Measurements from ENCODE around the gene PLIN1. TPM values are rescaled to one million over a fixed set of nuclear protein-coding genes. Genes with fewer than 3 reads are reported as not detected.

PLIN1 gene
- total and polyA plus RNA-seq, 2 of the 4 experiments (the other 2 are of a cell fraction) = under 0.01 to 0.07 TPM

DNA sequence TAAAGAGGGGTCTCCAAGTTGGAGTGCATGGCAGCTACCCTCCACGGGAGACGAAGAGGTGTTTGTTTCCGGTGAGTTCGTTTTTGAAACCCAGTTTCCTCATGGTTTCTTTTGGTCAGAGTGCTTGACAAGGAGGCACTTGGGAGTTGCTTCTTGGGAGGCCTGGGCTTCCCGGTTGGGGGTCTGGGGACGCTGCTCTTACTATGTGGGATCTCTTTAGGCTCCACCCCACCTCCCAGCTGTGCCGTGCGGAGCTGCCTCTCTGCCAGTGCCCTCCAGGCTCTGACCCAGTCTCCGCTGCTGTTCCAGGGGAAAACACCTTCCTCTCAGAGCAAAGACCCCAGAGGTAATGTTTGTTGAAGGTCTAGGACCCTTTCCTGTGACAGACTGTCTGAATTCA is 53.5 kb downstream of the PLIN1 start:
- Histone ChIP-seq H2BK20ac (ENCODE audit: low read depth, low read length) (no peak overlapping the region), H3K9ac (ENCODE audit: low read depth, low read length) (no peak overlapping the region), H2AK5ac (ENCODE audit: low read depth, low read length) (no peak overlapping the region), H4K8ac (ENCODE audit: low read depth in 2 of 2, low read length in 2 of 2) (no peak overlapping the region), H3K79me1 (ENCODE audit: low read depth in 1 of 2, low read length in 2 of 2) (peaks cover 3% of the 10 kb centered on the region in 2 experiments; a peak in 2 of 4 replicates), H3K14ac (replicated peaks; ENCODE audit: low read depth, low read length) (no peak overlapping the region), H4K91ac (ENCODE audit: insufficient read depth, low read depth, low read length) (no peak overlapping the region), H3K9me1 (ENCODE audit: insufficient read depth, low read length) (no peaks in the 10 kb centered on the region), H2AK9ac (replicated peaks; ENCODE audit: low read depth, low read length, poor library complexity) (no peak overlapping the region), H2BK5ac (ENCODE audit: low read depth, low read length, poor library complexity, severe bottlenecking) (no peak overlapping the region), H3K23ac (ENCODE audit: low read depth, low read length) (no peak overlapping the region), H3K36me3 (ENCODE audit: control insufficient read depth, insufficient read depth, low read length) (peaks cover 68% of the 10 kb centered on the region), H4K20me1 (ENCODE audit: insufficient read depth, low read length) (no peaks in the 10 kb centered on the region), H3K4ac (ENCODE audit: low read depth, low read length) (no peak overlapping the region), H2BK120ac (ENCODE audit: low read depth, low read length) (no peak overlapping the region), H3K56ac (ENCODE audit: extremely low read depth, insufficient read depth, low read length) (no peak overlapping the region), H3K4me2 (ENCODE audit: low read depth, low read length) (no peak overlapping the region), H3K9me3 (ENCODE audit: control insufficient read depth, insufficient read depth, low read length) (no peaks in the 10 kb centered on the region), H2BK15ac (ENCODE audit: low read depth, low read length) (no peak overlapping the region), H3K18ac (ENCODE audit: low read depth, low read length) (no peak overlapping the region), H4K5ac (ENCODE audit: low read depth, low read length) (no peak overlapping the region), H3K27me3 (ENCODE audit: control insufficient read depth, insufficient read depth, low read length) (no peaks in the 10 kb centered on the region), H3K27ac (ENCODE audit: insufficient read depth, low read length) (no peak overlapping the region), H2AFZ (replicated peaks; ENCODE audit: low read length, poor library complexity) (no peak overlapping the region), H3K4me1 (ENCODE audit: control insufficient read depth, insufficient read depth, low read length) (no peaks in the 10 kb centered on the region), H3K4me3 (ENCODE audit: insufficient read depth, low read depth, low read length) (no peak overlapping the region)
- ChIA-PET CTCF (no interaction called here), POLR2A (ENCODE audit: unreplicated experiment) (interaction anchor here (0.6 kb wide), 1 partner anchor 147 kb away, joined by 3 read pairs; no protein-coding TSS in a partner anchor)
- TF ChIP-seq RFX5 (IDR thresholded peaks at IDR 0.05; ENCODE audit: low read depth, low read length) = no peak
- TF ChIP-seq NFE2L2 (IDR thresholded peaks at IDR 0.05; ENCODE audit: low read depth, low read length) = no peak
- TF ChIP-seq RCOR1 (IDR thresholded peaks at IDR 0.05; ENCODE audit: insufficient replicate concordance, low read length) = no peak
- TF ChIP-seq FOS (IDR thresholded peaks at IDR 0.05; ENCODE audit: low read depth, low read length) = no peak
- TF ChIP-seq MXI1 (IDR thresholded peaks at IDR 0.05; ENCODE audit: borderline replicate concordance, low read depth, low read length) = no peak
- TF ChIP-seq, protein P1, sequence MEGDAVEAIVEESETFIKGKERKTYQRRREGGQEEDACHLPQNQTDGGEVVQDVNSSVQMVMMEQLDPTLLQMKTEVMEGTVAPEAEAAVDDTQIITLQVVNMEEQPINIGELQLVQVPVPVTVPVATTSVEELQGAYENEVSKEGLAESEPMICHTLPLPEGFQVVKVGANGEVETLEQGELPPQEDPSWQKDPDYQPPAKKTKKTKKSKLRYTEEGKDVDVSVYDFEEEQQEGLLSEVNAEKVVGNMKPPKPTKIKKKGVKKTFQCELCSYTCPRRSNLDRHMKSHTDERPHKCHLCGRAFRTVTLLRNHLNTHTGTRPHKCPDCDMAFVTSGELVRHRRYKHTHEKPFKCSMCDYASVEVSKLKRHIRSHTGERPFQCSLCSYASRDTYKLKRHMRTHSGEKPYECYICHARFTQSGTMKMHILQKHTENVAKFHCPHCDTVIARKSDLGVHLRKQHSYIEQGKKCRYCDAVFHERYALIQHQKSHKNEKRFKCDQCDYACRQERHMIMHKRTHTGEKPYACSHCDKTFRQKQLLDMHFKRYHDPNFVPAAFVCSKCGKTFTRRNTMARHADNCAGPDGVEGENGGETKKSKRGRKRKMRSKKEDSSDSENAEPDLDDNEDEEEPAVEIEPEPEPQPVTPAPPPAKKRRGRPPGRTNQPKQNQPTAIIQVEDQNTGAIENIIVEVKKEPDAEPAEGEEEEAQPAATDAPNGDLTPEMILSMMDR (conservative IDR thresholded peaks at IDR 0.05; ENCODE audit: low read depth, low read length) = no peak
- TF ChIP-seq MAFK (IDR thresholded peaks at IDR 0.05; ENCODE audit: low read depth, low read length) = no peak
- TF ChIP-seq RAD21 (IDR thresholded peaks at IDR 0.05; ENCODE audit: low read length) = no peak
- no peak for TF ChIP-seq BHLHE40 (IDR thresholded peaks at IDR 0.05; ENCODE audit: low read depth, low read length)
- TF ChIP-seq, protein P2, sequence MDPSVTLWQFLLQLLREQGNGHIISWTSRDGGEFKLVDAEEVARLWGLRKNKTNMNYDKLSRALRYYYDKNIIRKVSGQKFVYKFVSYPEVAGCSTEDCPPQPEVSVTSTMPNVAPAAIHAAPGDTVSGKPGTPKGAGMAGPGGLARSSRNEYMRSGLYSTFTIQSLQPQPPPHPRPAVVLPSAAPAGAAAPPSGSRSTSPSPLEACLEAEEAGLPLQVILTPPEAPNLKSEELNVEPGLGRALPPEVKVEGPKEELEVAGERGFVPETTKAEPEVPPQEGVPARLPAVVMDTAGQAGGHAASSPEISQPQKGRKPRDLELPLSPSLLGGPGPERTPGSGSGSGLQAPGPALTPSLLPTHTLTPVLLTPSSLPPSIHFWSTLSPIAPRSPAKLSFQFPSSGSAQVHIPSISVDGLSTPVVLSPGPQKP (IDR thresholded peaks at IDR 0.05; ENCODE audit: borderline replicate concordance, low read depth, low read length) = no peak
- TF ChIP-seq CEBPB (IDR thresholded peaks at IDR 0.05; ENCODE audit: low read depth, low read length) = no peak
- no peak for TF ChIP-seq CHD1 (IDR thresholded peaks at IDR 0.05; ENCODE audit: low read depth, low read length)
- TF ChIP-seq SMC3 (IDR thresholded peaks at IDR 0.05; ENCODE audit: low read depth, low read length) = no peak
- no peak for TF ChIP-seq MAZ (IDR thresholded peaks at IDR 0.05; ENCODE audit: borderline replicate concordance, low read depth, low read length)
- ATAC-seq (ENCODE audit: low read depth) (no peak), DNase-seq (no peak)
- in situ Hi-C loops (cut with MboI; ENCODE audit: low sequenced_read_pairs) = no loop called here
- no TSS peak for BruUV-seq (replicated peaks)
- intact Hi-C loops (cut with micrococcal nuclease) = no loop called here
- WGBS, 2 experiments (ENCODE audit: extremely low coverage in 2 of 2, insufficient read length in 1 of 2) = 100% methylated on average over 3 of the region's 9 CpGs; no CpG with 5 or more reads in 1 of the 2 experiments
- dilution Hi-C loops (cut with HindIII; ENCODE audit: low sequenced_read_pairs, unreplicated experiment) = no loop called here

Data from IMR-90 (cell line).